DOHH2 (cell line): Measurements from ENCODE around the gene EHD4.

ENCODE experiments used
- CTCF ChIP-seq: fragments of 200-600 bp; sonication (generic); IDR thresholded peaks from one replicate; pipeline ENCODE4 v1.5.1; 2014; ENCODE audit warnings: antibody characterized with exemption, mild to moderate bottlenecking, low read depth, low read length; ENCODE audit not compliant: poor library complexity, severe bottlenecking
- EZH2phosphoT487 ChIP-seq: fragments of 200-600 bp; sonication (generic); IDR thresholded peaks from 2 replicates; pipeline ENCODE4 v1.6.1; 2017; ENCODE audit warnings: borderline replicate concordance, mild to moderate bottlenecking, antibody characterized with exemption, low read length, moderate library complexity, mixed read lengths

GRCh38 chr15:41954036-41954435 lies 18.3 kb downstream of the EHD4 start:
- TF ChIP-seq CTCF (no peak), EZH2phosphoT487 (no peak)
